A549 (cell line): ENCODE data around the gene FBLN1. TPM values are rescaled to one million over a fixed set of nuclear protein-coding genes. Genes with fewer than 3 reads are reported as not detected.
A peak's percentile ranks its signal among the peaks of the same experiment; 100 is the strongest.

Experiments
- ATAC-seq, 2 experiments: fragments of 200-7000 bp in 1 of 2; fragments of >200 bp in 1 of 2; cut with Nextera tagmentation in 1 of 2; cut with Tn5 transposase in 1 of 2; 3 replicates each; pipeline versions ENCODE4 v1.8.0 to v1.9.1; 2018 to 2020; ENCODE audit warnings: mild to moderate bottlenecking in 1 of 2, moderate library complexity in 1 of 2
- CTCF ChIA-PET: fragments of 300-600 bp; sonication (Branson Sonifier 250); formaldehyde crosslinking; extraction: SDS; loops from one replicate; lab custom pipeline; 2021; ENCODE audit warnings: antibody characterized with exemption, inconsistent platforms; lab: Yijun Ruan, JAX
- POLR2A ChIA-PET: fragments of 350-600 bp; formaldehyde crosslinking; extraction: SDS; loops from one replicate; lab custom pipeline; 2021; ENCODE audit warnings: antibody characterized with exemption, inconsistent platforms; lab: Yijun Ruan, JAX
- DNase-seq, 2 experiments: peaks; one replicate each; pipeline versions ENCODE4 v3.0.0 to v3.0.0-alpha.2; 2011 to 2016; ENCODE audit warnings: low read depth in 1 of 2, low spot score in 1 of 2
- FAIRE-seq: peaks from 2 replicates; lab custom pipeline; 2011; peaks lifted over from hg19 to GRCh38; lab: Jason Lieb, UNC
- H3K27ac ChIP-seq, 2 experiments: fragments of >200 bp; sonication (Bioruptor Twin); formaldehyde crosslinking; 3 replicates each; pipeline ENCODE4 v1.5.1; 2016 to 2017
- H3K4me1 ChIP-seq: fragments of >200 bp; sonication (Bioruptor Twin); formaldehyde crosslinking; 3 replicates; pipeline ENCODE4 v1.6.1; 2016
- H3K4me2 ChIP-seq: fragments of >200 bp; sonication (Bioruptor Twin); formaldehyde crosslinking; 3 replicates; pipeline ENCODE4 v1.6.1; 2016
- H3K4me3 ChIP-seq: fragments of >200 bp; sonication (Bioruptor Twin); formaldehyde crosslinking; 3 replicates; pipeline ENCODE4 v1.5.1; 2016
- H3K9me3 ChIP-seq: fragments of >200 bp; sonication (Bioruptor Twin); formaldehyde crosslinking; 3 replicates; pipeline ENCODE4 v1.6.1; 2016
- BCL3 ChIP-seq: fragments of >200 bp; sonication (Bioruptor Twin); formaldehyde crosslinking; IDR thresholded peaks from 3 replicates; pipeline ENCODE4 v1.6.1; 2016
- BHLHE40 ChIP-seq: IDR thresholded peaks from 2 replicates; pipeline ENCODE4 v1.6.1; 2012; ENCODE audit warnings: low read depth, low read length, inconsistent platforms
- CEBPB ChIP-seq, 2 experiments: fragments of >200 bp in 1 of 2; sonication (Bioruptor Twin) in 1 of 2; formaldehyde crosslinking in 1 of 2; IDR thresholded peaks; 2 replicates each; pipeline ENCODE4 v1.6.1; 2012 to 2016
- CHD2 ChIP-seq: fragments of 150-350 bp; IDR thresholded peaks from 2 replicates; pipeline ENCODE4 v1.6.1; 2014; ENCODE audit warnings: low read length; ENCODE audit not compliant: partially characterized antibody
- EHMT2 ChIP-seq: fragments of 200-600 bp; sonication (generic); IDR thresholded peaks from 2 replicates; pipeline ENCODE4 v1.6.1; 2016; ENCODE audit warnings: antibody characterized with exemption, low read depth, mild to moderate bottlenecking, moderate library complexity
- FOSL2 ChIP-seq, 2 experiments: fragments of 450-650 bp in 1 of 2; fragments of >200 bp in 1 of 2; sonication (Bioruptor Twin) in 1 of 2; formaldehyde crosslinking; IDR thresholded peaks; 2 replicates each; pipeline versions ENCODE4 v1.5.0 to v1.6.1; 2016 to 2020; ENCODE audit warnings: mild to moderate bottlenecking in 1 of 2, moderate library complexity in 1 of 2
- GATA3 ChIP-seq: IDR thresholded peaks from 2 replicates; pipeline ENCODE4 v1.6.1; 2012; ENCODE audit warnings: borderline replicate concordance
- HMGXB4 ChIP-seq: fragments of 250-450 bp; sonication (Bioruptor Pico); IDR thresholded peaks from 2 replicates; pipeline ENCODE4 v1.5.0; 2021; ENCODE audit warnings: mild to moderate bottlenecking, moderate library complexity, borderline replicate concordance
- JUNB ChIP-seq: fragments of >200 bp; sonication (Bioruptor Twin); formaldehyde crosslinking; IDR thresholded peaks from 2 replicates; pipeline ENCODE4 v1.6.1; 2016
- MAFK ChIP-seq: fragments of 450-650 bp; IDR thresholded peaks from 2 replicates; pipeline ENCODE4 v1.6.1; 2014; ENCODE audit not compliant: partially characterized antibody
- MAX ChIP-seq: IDR thresholded peaks from 2 replicates; pipeline ENCODE4 v1.6.1; 2012
- MAZ ChIP-seq: fragments of 150-350 bp; IDR thresholded peaks from 2 replicates; pipeline ENCODE4 v1.6.1; 2014; ENCODE audit warnings: antibody characterized with exemption, low read depth, low read length, borderline replicate concordance
- NFE2L2 ChIP-seq: fragments of 150-350 bp; conservative IDR thresholded peaks from 2 replicates; pipeline ENCODE4 v1.6.1; 2014; ENCODE audit warnings: low read length
- NPAS2 ChIP-seq: fragments of 250-450 bp; sonication (Bioruptor Pico); IDR thresholded peaks from 2 replicates; pipeline ENCODE4 v1.8.0; 2022; ENCODE audit warnings: mild to moderate bottlenecking, moderate library complexity, borderline replicate concordance
- POLR2A ChIP-seq: IDR thresholded peaks from 2 replicates; pipeline ENCODE4 v1.6.1; 2012; ENCODE audit warnings: mild to moderate bottlenecking, low read length
- RAD21 ChIP-seq, 2 experiments: fragments of >200 bp in 1 of 2; sonication (Bioruptor Twin) in 1 of 2; formaldehyde crosslinking in 1 of 2; IDR thresholded peaks in 1 of 2; conservative IDR thresholded peaks in 1 of 2; 2 replicates in 1 of 2; 3 replicates in 1 of 2; pipeline ENCODE4 v1.6.1; 2012 to 2018; ENCODE audit warnings: inconsistent platforms in 1 of 2
- RARB ChIP-seq: fragments of 250-450 bp; sonication (Bioruptor Pico); IDR thresholded peaks from 2 replicates; pipeline ENCODE4 v1.8.0; 2021; ENCODE audit warnings: mild to moderate bottlenecking, moderate library complexity
- RCOR1 ChIP-seq: fragments of 150-350 bp; IDR thresholded peaks from 2 replicates; pipeline ENCODE4 v1.6.1; 2014; ENCODE audit warnings: antibody characterized with exemption, low read length, low read depth
- RFX5 ChIP-seq: fragments of 450-650 bp; IDR thresholded peaks from 2 replicates; pipeline ENCODE4 v1.7.1; 2014; ENCODE audit warnings: antibody characterized with exemption, mild to moderate bottlenecking, moderate library complexity
- SREBF2 ChIP-seq: fragments of 450-650 bp; IDR thresholded peaks from 2 replicates; pipeline ENCODE4 v1.6.1; 2014; ENCODE audit warnings: mild to moderate bottlenecking, moderate library complexity
- TP53 ChIP-seq: fragments of 250-450 bp; sonication (Bioruptor Pico); IDR thresholded peaks from 2 replicates; pipeline ENCODE4 v1.5.0; 2021; ENCODE audit warnings: mild to moderate bottlenecking, moderate library complexity
- ZNF302 ChIP-seq: fragments of 250-450 bp; sonication (Bioruptor Pico); IDR thresholded peaks from 2 replicates; pipeline ENCODE4 v1.9.0; 2021; ENCODE audit warnings: inconsistent platforms, mild to moderate bottlenecking, moderate library complexity
- WGBS: methylation state at CpG from one replicate; pipeline ENCODE4 v1.1.6; 2017; ENCODE audit errors: missing lambda C conversion rate; 5-methylcytosine and 5-hydroxymethylcytosine counted together
- polyA plus RNA-seq, 4 experiments: library from polyadenylated mRNA; depleted of rRNA in 3 of 4; stranded (reverse); fragments of >200 nt; fragmentation: RNase III in 1 of 4; extraction: RNeasy Plus Mini Kit Qiagen cat#74134 plus additional on column Dnase treatment in 1 of 4; gene quantifications; 2 replicates in 3 of 4; 3 replicates in 1 of 4; pipeline ENCODE4 v1.2.3, GENCODE V29; 2011 to 2017

Gene FBLN1
- polyA plus RNA-seq, 2 of the 4 experiments (the other 2 are of a cell fraction): 18.2 to 32.7 TPM

- TF ChIP-seq JUNB (no peak), GATA3 (no peak), NFE2L2 (no peak), TP53 (CRISPR knock-in tag) (no peak), MAZ (no peak), BHLHE40 (no peak), FOSL2 (IDR thresholded peaks at IDR 0.05) (no peak), FOSL2 (CRISPR knock-in tag; IDR thresholded peaks at IDR 0.05) (no peak)
Observed at GRCh38 chr22:45544588-45545170, 42.0 kb downstream of the FBLN1 start (continued).

GRCh38 chr22:45546333-45547015, 43.8 kb downstream of the FBLN1 start:
- ChIA-PET CTCF (no interaction called here), POLR2A (no interaction called here)
- no peak overlapping the region for H3K4me2 ChIP-seq
- no peak for DNase-seq
- peaks cover 18% of the 10 kb centered on the region for H3K4me1 ChIP-seq
- 91% methylated on average over 21 of the region's 21 CpGs for WGBS
- no peak for FAIRE-seq
- ATAC-seq: no peak
- H3K27ac ChIP-seq: no peak overlapping the region
- TF ChIP-seq HMGXB4 (CRISPR knock-in tag) (no peak), FOSL2 (IDR thresholded peaks at IDR 0.05) (no peak), FOSL2 (CRISPR knock-in tag; IDR thresholded peaks at IDR 0.05) (no peak), RFX5 (no peak), GATA3 (no peak), RCOR1 (no peak), BCL3 (no peak), RAD21 (conservative IDR thresholded peaks at IDR 0.05 in 1 of 2, IDR thresholded peaks at IDR 0.05 in 1 of 2) (no peak)
- H3K4me3 ChIP-seq: no peak overlapping the region
- peaks cover 4% of the 10 kb centered on the region; the same call in 1 of the 3 replicates for H3K9me3 ChIP-seq

GRCh38 chr22:45547016-45547345, 44.3 kb downstream of the FBLN1 start:
- no peak for FAIRE-seq
- WGBS: 91% methylated on average over 11 of the region's 11 CpGs

GRCh38 chr22:45547731-45548130, 45.0 kb downstream of the FBLN1 start:
- no peak for FAIRE-seq
- 81% methylated on average over 6 of the region's 6 CpGs for WGBS
- ATAC-seq: no peak
- peak overlapping the region in 1 of 2 experiments; percentile 96; a peak in 3 of 6 replicates for H3K27ac ChIP-seq
- POLR2A ChIA-PET: no interaction called here
- H3K4me3 ChIP-seq: no peak overlapping the region
- DNase-seq: no peak
- CTCF ChIA-PET: interaction anchor here (0.6 to 2.5 kb wide), 2 partner anchors 8 to 106 kb away, joined by 3 to 9 read pairs; no protein-coding TSS in a partner anchor
- H3K9me3 ChIP-seq: peaks cover 4% of the 10 kb centered on the region; the same call in 1 of the 3 replicates
- peaks cover 27% of the 10 kb centered on the region for H3K4me1 ChIP-seq
- TF ChIP-seq MAX (no peak), EHMT2 (no peak), ZNF302 (CRISPR knock-in tag) (no peak), RCOR1 (no peak), SREBF2 (no peak), CEBPB (IDR thresholded peaks at IDR 0.05) (no peak), POLR2A (no peak), NPAS2 (CRISPR knock-in tag) (no peak)
- no peak overlapping the region for H3K4me2 ChIP-seq

More at GRCh38 chr22:45547016-45547345, 44.3 kb downstream of the FBLN1 start:
- Histone ChIP-seq H3K4me2 (no peak overlapping the region), H3K4me3 (no peak overlapping the region)
- POLR2A ChIA-PET: no interaction called here
- TF ChIP-seq SREBF2: no peak
- no peak for TF ChIP-seq CHD2
- no peak for TF ChIP-seq RFX5
- TF ChIP-seq RARB (CRISPR knock-in tag): no peak
- no peak for TF ChIP-seq MAFK
- no peak for TF ChIP-seq POLR2A
- TF ChIP-seq, all 56 proteins: peak for 0
- 0 out of 6 replicates have a peak overlapping the region, but pooled peaks of 1 of the 2 experiments have one; percentile 21 for H3K27ac ChIP-seq
- peaks cover 20% of the 10 kb centered on the region for H3K4me1 ChIP-seq
- DNase-seq (no peak), ATAC-seq (no peak)
- H3K9me3 ChIP-seq: peaks cover 4% of the 10 kb centered on the region; the same call in 1 of the 3 replicates
- CTCF ChIA-PET: no interaction called here
